ENCODE data around the gene CRACR2A. TPM values are rescaled to one million over a fixed set of nuclear protein-coding genes. Genes with fewer than 3 reads are reported as not detected.

Gene CRACR2A
- total RNA-seq, 2 donors from 2014 or later, result 1.1 to 4.7 TPM

DNA sequence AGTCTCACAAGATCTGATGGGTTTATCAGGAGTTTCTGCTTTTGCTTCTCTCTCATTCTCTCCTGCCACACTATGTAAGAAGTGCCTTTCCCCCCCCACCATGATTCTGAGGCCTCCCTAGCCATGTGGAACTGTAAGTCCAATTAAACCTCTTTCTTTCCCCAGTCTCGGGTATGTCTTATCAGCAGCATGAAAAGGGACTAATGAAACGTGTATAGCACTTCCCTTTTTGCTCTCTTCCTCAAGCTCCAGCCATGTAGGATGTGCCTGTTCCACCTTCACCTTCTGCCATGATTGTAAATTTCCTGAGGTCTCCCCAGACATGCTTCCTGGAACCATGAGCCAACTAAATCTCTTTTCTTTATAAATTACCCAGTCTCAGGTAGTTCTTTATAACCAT lies 7.0 kb upstream of the CRACR2A start:
- peaks cover 36% of the 10 kb centered on the region for H3K27me3 Mint-ChIP-seq (ENCODE audit: insufficient read depth)
- H3K36me3 Mint-ChIP-seq (ENCODE audit: low read depth), result peaks cover 2% of the 10 kb centered on the region
- TF ChIP-seq, protein P1, sequence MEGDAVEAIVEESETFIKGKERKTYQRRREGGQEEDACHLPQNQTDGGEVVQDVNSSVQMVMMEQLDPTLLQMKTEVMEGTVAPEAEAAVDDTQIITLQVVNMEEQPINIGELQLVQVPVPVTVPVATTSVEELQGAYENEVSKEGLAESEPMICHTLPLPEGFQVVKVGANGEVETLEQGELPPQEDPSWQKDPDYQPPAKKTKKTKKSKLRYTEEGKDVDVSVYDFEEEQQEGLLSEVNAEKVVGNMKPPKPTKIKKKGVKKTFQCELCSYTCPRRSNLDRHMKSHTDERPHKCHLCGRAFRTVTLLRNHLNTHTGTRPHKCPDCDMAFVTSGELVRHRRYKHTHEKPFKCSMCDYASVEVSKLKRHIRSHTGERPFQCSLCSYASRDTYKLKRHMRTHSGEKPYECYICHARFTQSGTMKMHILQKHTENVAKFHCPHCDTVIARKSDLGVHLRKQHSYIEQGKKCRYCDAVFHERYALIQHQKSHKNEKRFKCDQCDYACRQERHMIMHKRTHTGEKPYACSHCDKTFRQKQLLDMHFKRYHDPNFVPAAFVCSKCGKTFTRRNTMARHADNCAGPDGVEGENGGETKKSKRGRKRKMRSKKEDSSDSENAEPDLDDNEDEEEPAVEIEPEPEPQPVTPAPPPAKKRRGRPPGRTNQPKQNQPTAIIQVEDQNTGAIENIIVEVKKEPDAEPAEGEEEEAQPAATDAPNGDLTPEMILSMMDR (conservative IDR thresholded peaks at IDR 0.05), result no peak
- H3K4me1 Mint-ChIP-seq, result peaks cover 22% of the 10 kb centered on the region
- no peak overlapping the region for H3K27ac Mint-ChIP-seq
- peaks cover 15% of the 10 kb centered on the region for H3K9me3 Mint-ChIP-seq
- WGBS, 2 experiments (ENCODE audit: insufficient coverage in 1 of 2, insufficient read length in 1 of 2), result 82 to 89% methylated on average over 2 of the region's 2 CpGs
- no peak overlapping the region for H3K4me3 Mint-ChIP-seq
- Histone ChIP-seq H3K27me3 (ENCODE audit: control insufficient read depth, insufficient read depth, low read length, poor library complexity, severe bottlenecking) (no peaks in the 10 kb centered on the region), H3K36me3 (ENCODE audit: control insufficient read depth, insufficient read depth, low read length) (no peaks in the 10 kb centered on the region), H3K4me3 (ENCODE audit: low read length) (no peak overlapping the region), H3K9me3 (ENCODE audit: control insufficient read depth, low read length) (no peaks in the 10 kb centered on the region), H3K27ac (ENCODE audit: low read depth, low read length) (no peak overlapping the region), H3K4me1 (ENCODE audit: control insufficient read depth, insufficient read depth, low read length) (no peaks in the 10 kb centered on the region), H3K9ac (ENCODE audit: extremely low read depth, low read length, poor library complexity, severe bottlenecking) (no peak overlapping the region)
- DNase-seq, result no peak

DNA sequence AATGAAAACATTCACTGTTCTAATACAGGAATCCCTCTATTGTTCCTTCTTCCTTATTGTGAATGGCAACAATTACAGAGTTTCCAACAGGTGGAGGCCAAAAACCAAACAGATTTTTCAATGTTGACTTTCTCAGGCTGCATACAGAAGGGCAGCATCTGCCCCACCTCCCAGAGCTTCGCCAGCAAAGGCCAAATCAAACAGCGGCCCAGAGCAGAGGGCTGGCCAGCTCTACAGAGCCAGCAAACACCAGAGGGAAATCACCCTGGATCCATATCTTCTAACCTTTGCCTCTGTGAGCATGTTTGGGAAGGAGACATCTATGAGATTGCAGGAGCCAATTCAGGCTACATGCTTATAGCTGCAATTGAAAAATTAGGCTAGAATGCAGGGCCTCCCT lies 4.4 kb upstream of the CRACR2A start:
- TF ChIP-seq, protein P1 (conservative IDR thresholded peaks at IDR 0.05), result no peak
- Histone ChIP-seq H3K27ac (ENCODE audit: low read depth, low read length) (no peak overlapping the region), H3K4me1 (ENCODE audit: control insufficient read depth, insufficient read depth, low read length) (no peaks in the 10 kb centered on the region), H3K36me3 (ENCODE audit: control insufficient read depth, insufficient read depth, low read length) (no peaks in the 10 kb centered on the region), H3K27me3 (ENCODE audit: control insufficient read depth, insufficient read depth, low read length, poor library complexity, severe bottlenecking) (peaks cover 5% of the 10 kb centered on the region), H3K9me3 (ENCODE audit: control insufficient read depth, low read length) (no peaks in the 10 kb centered on the region), H3K4me3 (ENCODE audit: low read length) (no peak overlapping the region), H3K9ac (ENCODE audit: extremely low read depth, low read length, poor library complexity, severe bottlenecking) (no peak overlapping the region)
- WGBS, 2 experiments (ENCODE audit: insufficient coverage in 1 of 2, insufficient read length in 1 of 2), result 81% methylated on average over 2 of the region's 2 CpGs; no CpG with 5 or more reads in 1 of the 2 experiments
- no peak for DNase-seq
- peaks cover 13% of the 10 kb centered on the region for H3K9me3 Mint-ChIP-seq
- no peak overlapping the region for H3K4me3 Mint-ChIP-seq
- H3K27me3 Mint-ChIP-seq (ENCODE audit: insufficient read depth), result peaks cover 45% of the 10 kb centered on the region
- peaks cover 14% of the 10 kb centered on the region for H3K4me1 Mint-ChIP-seq
- no peak overlapping the region for H3K27ac Mint-ChIP-seq
- H3K36me3 Mint-ChIP-seq (ENCODE audit: low read depth), result peaks cover 2% of the 10 kb centered on the region

DNA sequence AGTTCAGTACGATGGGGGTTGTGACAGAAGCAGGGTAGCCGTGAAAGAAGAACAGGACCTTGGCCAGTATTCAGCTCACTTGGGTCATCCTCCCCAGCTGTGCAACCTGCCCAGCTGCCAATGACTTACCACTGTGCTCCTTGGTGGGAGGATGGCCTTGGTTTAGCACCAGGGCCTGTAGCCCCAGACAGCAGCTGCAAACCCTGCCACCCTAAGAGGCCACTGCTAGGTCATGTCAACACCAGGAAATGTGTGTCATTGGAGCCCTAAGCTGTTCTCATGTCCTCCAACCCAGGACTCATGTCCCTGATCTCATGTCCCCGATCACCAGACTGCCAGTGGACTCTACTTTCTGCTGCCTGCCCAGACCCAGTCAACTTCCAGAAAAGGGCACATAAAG lies 3.0 kb upstream of the CRACR2A start:
- H3K27me3 Mint-ChIP-seq (ENCODE audit: insufficient read depth), result peaks cover 51% of the 10 kb centered on the region
- TF ChIP-seq, protein P1 (conservative IDR thresholded peaks at IDR 0.05), result no peak
- peaks cover 2% of the 10 kb centered on the region for H3K36me3 Mint-ChIP-seq (ENCODE audit: low read depth)
- H3K4me3 Mint-ChIP-seq, result no peak overlapping the region
- H3K9me3 Mint-ChIP-seq, result peaks cover 13% of the 10 kb centered on the region
- no peaks in the 10 kb centered on the region for H3K9me3 ChIP-seq (ENCODE audit: control insufficient read depth, low read length)
- 86 to 91% methylated on average over 1 to 3 of the region's 3 CpGs for WGBS, 2 experiments (ENCODE audit: insufficient coverage in 1 of 2, insufficient read length in 1 of 2)
- H3K27ac ChIP-seq (ENCODE audit: low read depth, low read length), result no peak overlapping the region
- H3K36me3 ChIP-seq (ENCODE audit: control insufficient read depth, insufficient read depth, low read length), result no peaks in the 10 kb centered on the region
- DNase-seq, result no peak
- H3K27me3 ChIP-seq (ENCODE audit: control insufficient read depth, insufficient read depth, low read length, poor library complexity, severe bottlenecking), result peaks cover 18% of the 10 kb centered on the region
- H3K9ac ChIP-seq (ENCODE audit: extremely low read depth, low read length, poor library complexity, severe bottlenecking), result no peak overlapping the region
- peaks cover 11% of the 10 kb centered on the region for H3K4me1 Mint-ChIP-seq
- no peaks in the 10 kb centered on the region for H3K4me1 ChIP-seq (ENCODE audit: control insufficient read depth, insufficient read depth, low read length)
- no peak overlapping the region for H3K4me3 ChIP-seq (ENCODE audit: low read length)
- H3K27ac Mint-ChIP-seq, result no peak overlapping the region

Measured in endodermal cell (in vitro differentiated cells).